ENCODE data around the gene TMEM145.

Gene TMEM145

DNA sequence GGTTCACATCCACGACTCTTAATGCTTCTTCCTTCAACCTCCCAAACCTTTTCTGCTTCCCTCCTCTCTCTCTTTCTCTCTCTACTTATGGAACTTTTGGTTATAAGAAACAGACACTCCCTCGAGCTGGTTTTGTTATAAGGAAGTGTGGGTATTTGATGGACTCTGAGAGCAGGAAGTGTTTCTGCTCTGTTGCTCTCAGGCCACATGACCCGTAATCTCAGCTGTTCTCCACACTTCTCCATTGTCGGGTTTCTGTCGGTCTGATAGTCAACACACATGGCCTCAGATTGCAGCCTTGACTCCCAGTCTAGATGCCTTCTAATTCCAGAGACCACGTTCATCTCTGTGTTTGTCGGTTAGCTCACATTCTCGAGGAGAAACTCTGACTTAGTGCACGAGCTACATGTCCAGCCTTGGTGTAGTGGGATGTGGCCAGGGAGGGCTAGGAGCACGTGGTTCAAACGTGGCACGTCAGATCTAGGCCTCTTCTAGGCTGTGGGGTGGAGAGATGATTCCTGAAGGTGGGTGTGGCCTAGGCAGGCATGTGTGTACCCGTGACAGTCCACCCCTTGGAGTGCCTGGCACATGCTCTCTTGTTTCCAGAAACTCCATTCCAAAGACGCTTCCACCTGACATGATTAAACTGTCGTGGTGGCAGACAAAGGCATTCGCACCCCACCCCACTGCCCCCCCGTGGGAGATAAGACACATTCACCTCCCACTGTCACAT is 50.7 kb downstream of the TMEM145 start:
- DNase-seq, result no peak

DNA sequence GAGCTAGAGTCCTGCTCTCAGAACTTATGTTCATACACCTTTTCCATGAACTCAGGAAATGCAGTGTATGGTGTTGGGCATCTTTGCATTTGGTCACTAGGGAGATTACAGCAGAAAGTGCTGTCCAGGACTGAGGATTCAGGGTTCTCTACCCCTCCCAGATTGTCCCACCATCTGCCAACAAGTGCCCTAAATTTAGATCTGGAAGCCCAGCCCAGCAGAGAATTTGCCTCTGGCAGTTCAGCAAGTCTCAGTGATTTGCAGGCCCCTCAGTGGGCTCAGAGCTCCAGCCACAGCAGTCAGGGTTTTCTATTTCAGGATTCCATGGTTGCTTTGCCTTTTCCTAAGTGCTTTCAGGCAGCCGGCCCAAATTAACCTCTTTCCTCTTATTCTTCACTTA is 53.6 kb downstream of the TMEM145 start:
- no peak for DNase-seq

DNA sequence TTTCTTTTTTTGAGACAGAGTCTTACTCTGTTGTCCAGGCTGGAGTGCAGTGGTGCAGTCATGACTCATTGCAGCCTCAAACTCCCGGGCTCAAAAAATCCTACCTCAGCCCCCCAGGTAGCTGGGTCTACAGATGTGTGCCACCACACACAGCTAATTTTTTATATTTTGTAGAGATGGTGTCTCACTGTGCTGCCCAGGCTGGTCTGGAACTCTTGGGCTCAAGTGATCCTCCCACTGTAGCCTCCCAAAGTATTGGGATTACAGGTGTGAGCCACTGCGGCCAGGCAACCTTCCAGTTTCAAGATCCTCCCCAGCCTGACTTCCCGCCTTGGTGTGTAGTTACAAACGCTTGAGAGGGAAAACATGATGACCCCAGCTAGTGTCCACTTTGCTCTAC is 54.8 kb downstream of the TMEM145 start:
- no peak for DNase-seq

DNA sequence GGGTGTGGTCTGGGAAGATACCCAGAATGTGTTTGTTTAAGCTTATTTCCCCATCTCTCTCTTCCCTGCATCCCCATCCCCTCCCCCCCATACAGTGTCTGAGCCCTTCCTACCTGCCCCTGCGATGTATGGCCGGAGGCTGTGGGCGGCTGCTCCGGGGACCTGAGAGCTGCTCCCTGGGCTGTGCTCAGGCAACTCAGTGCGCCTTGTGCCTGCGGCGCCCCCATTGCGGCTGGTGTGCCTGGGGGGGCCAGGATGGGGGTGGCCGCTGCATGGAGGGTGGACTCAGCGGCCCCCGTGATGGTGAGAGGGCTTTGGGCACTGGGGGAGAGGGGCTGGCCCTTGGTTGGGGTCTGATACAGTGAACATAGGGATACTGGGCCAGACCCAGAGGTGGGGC is 55.3 kb downstream of the TMEM145 start:
- DNase-seq, result no peak

DNA sequence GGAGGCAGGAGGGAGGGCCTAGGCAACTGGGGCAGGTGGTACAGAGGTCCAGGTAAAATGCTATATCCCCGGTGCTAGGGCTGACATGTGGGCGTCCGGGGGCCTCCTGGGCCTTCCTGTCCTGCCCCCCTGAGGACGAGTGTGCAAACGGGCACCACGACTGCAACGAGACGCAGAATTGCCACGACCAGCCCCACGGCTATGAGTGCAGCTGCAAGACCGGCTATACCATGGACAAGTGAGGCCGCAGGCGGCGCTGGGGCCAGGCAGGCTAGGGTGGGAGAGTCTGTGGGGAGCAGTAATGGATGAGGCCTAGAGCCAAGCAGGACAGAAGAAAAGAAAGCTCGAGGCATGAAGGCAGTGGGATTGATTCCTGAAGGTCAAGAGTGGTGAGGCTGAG is 55.7 kb downstream of the TMEM145 start:
- DNase-seq, result no peak

DNA sequence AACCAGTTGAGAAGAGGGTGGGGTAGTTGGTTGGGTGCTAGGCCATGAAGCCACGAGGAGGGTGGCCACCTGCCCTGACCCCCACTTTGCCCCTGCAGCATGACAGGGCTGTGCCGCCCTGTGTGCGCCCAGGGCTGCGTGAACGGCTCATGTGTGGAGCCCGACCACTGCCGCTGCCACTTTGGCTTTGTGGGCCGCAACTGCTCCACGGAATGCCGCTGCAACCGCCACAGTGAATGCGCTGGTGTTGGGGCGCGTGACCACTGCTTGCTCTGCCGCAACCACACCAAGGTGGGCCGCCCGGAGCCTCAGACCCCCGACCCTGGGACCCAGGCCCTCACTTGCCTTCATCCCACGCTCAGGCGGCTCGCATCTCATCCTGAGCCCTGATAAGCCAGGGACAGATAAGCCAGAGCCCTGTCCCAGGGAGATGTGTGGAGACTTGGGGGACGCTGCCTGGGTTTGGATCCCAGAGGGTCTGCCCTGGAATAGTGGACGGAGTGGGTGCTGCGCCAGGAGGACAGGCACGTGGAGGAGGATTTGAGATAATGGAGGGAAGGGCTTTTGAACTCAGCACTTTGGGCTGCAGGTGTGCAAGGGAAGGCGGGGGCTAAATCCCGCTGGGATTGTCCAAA is 56.4 kb downstream of the TMEM145 start:
- no peak for DNase-seq

DNA sequence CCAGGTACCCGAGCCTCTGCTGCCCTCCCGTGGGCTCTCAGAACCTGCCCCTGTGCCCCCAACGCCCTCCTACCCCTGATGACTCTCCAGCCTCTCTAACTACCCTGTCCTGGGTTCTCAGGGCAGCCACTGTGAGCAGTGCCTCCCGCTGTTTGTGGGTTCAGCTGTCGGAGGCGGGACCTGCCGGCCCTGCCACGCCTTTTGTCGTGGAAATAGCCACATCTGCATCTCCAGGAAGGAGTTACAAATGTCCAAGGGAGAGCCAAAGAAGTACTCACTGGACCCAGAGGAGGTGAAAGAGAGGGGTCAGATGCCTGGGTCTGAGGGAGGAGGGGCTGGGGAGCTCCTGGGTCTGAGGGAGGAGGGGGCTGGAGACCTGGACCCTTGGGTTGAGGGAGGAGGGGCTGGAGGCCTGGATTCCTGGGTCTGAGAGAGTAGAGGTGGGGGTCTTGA is 57.0 kb downstream of the TMEM145 start:
- no peak for DNase-seq

DNA sequence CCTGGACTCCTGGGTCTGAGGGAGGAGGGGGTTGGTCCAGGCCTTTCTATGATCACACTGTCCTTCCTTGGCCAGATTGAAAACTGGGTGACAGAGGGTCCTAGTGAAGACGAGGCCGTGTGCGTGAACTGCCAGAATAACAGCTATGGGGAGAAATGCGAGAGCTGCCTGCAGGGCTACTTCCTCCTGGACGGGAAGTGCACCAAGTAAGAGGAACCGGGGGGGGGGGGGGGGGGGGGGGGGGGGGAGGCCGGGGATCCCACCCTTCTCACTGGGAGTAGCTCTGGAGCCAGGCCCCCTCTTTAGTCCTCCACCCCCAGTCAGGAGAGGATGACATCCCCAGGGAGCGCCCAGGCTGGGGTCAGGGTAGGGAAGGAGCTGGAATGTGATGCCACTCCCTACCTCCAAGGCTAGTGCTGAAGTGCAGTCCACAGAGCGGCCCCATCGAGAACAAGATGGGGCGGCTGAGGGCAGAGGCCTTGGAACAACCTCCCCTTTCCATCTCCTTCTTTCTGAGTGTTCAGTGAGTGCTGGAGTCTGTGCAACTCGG is 57.6 kb downstream of the TMEM145 start:
- DNase-seq, result no peak

Data from T-helper 9 cell (primary cell).